Kidney epithelial cell (primary cell): ENCODE results near the gene MTAP. TPM values are rescaled to one million over a fixed set of nuclear protein-coding genes. Genes with fewer than 3 reads are reported as not detected.
"Not testable (repeated sequence)": the region's sequence is repeated elsewhere in the genome, so short reads cannot be mapped to it uniquely, and the experiment has no call there.

Experiments
- DNase-seq: peaks from one replicate; pipeline ENCODE4 v3.0.0-alpha.2; 2010; ENCODE audit warnings: low read depth
- H3K27me3 ChIP-seq: 2 replicates; pipeline ENCODE4 v1.6.0; 2011; ENCODE audit warnings: low read length; ENCODE audit not compliant: control insufficient read depth, insufficient read depth
- H3K36me3 ChIP-seq: 2 replicates; pipeline ENCODE4 v1.5.1; 2011; ENCODE audit warnings: low read length; ENCODE audit not compliant: control insufficient read depth, insufficient read depth
- H3K4me3 ChIP-seq: 2 replicates; pipeline ENCODE4 v1.5.1; 2011; ENCODE audit warnings: low read depth, mild to moderate bottlenecking, control low read depth, low read length
- CTCF ChIP-seq: IDR thresholded peaks from 2 replicates; pipeline ENCODE4 v1.5.1; 2011; ENCODE audit warnings: mild to moderate bottlenecking, moderate library complexity, low read length, control low read depth, inconsistent platforms; ENCODE audit not compliant: insufficient read depth, poor library complexity, severe bottlenecking
- total RNA-seq: library from RNA; depleted of rRNA; stranded (reverse); fragments of >200 nt; gene quantifications from 2 replicates; pipeline ENCODE4 v1.2.3, GENCODE V29; 2015

MTAP gene
- total RNA-seq, 1 donor from 2014 or later, result 35.1 TPM

- no peak for DNase-seq
- H3K27me3 ChIP-seq, result no peaks in the 10 kb centered on the region
- no peak overlapping the region for H3K4me3 ChIP-seq
- TF ChIP-seq CTCF, result no peak
- no peaks in the 10 kb centered on the region for H3K36me3 ChIP-seq
Measured at GRCh38 chr9:21943464-21943863, 141.0 kb downstream of the MTAP start.

DNA sequence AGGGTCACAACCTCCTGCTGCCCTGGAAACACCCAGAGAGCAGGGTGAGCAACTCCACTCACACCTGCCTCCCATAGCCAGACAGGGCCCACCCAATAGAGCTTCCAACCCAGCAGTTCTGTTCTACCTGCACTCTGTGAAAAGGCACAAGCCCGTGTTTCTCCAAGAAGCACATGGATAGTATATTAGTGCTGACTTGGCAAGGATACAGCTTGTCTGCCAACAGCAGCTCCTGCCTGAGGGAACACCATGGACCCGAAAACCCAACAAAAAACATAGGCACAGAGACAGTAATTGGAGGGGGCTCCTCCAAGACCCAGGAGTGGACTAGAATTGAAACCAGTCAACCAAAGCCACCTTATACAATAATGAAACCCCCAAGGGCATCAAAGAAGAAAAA lies 143.2 kb downstream of the MTAP start:
- no peaks in the 10 kb centered on the region for H3K27me3 ChIP-seq
- no peak for TF ChIP-seq CTCF
- DNase-seq, result no peak
- no peaks in the 10 kb centered on the region for H3K36me3 ChIP-seq
- no peak overlapping the region for H3K4me3 ChIP-seq

DNA sequence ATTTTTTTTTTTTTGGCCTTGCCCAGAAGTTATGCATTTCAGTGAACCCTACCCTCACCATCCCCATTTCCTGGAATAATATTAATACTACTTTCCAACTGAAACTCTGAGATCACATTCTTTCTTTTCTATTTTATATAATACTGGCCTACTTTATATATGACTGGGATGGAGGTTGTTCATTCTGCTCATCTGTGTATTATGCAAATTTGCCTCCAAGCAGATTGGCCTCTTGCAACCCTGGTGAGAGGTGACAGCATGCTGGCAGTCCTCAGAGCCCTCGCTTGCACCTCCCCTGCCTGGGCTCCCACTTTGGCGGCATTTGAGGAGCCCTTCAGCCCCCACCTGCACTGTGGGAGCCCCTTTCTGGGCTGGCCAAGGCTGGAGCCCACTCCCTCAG lies 156.4 kb downstream of the MTAP start:
- H3K36me3 ChIP-seq, result no peaks in the 10 kb centered on the region
- H3K27me3 ChIP-seq, result no peaks in the 10 kb centered on the region
- no peak for TF ChIP-seq CTCF
- no peak for DNase-seq
- no peak overlapping the region for H3K4me3 ChIP-seq

GRCh38 chr9:21959268-21959667 lies 156.8 kb downstream of the MTAP start:
- not testable (repeated sequence) for H3K27me3 ChIP-seq, H3K4me3 ChIP-seq, DNase-seq, H3K36me3 ChIP-seq

- no peaks in the 10 kb centered on the region for H3K36me3 ChIP-seq
- H3K4me3 ChIP-seq, result no peak overlapping the region
- DNase-seq, result no peak
- H3K27me3 ChIP-seq, result peaks cover 11% of the 10 kb centered on the region
- TF ChIP-seq CTCF, result no peak
Measured at GRCh38 chr9:21961569-21961968, 159.1 kb downstream of the MTAP start.

DNA sequence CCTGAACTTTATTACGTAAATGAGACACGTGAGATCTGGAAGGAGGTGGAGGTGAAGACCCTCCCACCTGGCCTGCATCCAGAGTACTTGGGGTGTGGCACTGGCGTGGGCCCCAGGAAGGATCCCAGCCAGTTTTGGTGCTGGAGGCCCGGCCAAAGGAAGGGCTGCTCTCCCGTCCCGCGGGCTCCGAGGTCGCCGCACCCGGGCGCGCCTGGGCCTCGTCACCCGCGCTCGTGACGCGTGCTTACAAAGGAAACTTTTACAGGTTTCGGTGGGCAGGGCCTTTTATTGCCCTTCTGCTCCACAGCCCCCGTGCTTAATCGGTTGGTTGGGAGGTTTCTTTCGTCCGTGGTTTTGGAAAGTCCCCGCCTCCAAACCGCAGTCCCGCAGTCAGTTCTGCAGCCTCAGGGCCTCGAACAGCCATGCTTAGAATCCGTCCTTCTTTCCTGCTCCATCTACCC lies 162.5 kb downstream of the MTAP start:
- H3K36me3 ChIP-seq, result no peaks in the 10 kb centered on the region
- no peak for TF ChIP-seq CTCF
- H3K4me3 ChIP-seq, result peak overlapping the region; percentile 34
- peaks cover 38% of the 10 kb centered on the region for H3K27me3 ChIP-seq
- no peak for DNase-seq
